GM18861 (cell line): ENCODE data around the gene CHMP1A.
A peak's percentile ranks its signal among the peaks of the same experiment; 100 is the strongest.
"Not testable (repeated sequence)": the region's sequence is repeated elsewhere in the genome, so short reads cannot be mapped to it uniquely, and the experiment has no call there.

ENCODE experiments used
- ATAC-seq: cut with Tn5 transposase; IDR thresholded peaks from one replicate; pipeline ENCODE4 v1.9.1; 2021; ENCODE audit not compliant: unreplicated experiment

The CHMP1A gene

DNA sequence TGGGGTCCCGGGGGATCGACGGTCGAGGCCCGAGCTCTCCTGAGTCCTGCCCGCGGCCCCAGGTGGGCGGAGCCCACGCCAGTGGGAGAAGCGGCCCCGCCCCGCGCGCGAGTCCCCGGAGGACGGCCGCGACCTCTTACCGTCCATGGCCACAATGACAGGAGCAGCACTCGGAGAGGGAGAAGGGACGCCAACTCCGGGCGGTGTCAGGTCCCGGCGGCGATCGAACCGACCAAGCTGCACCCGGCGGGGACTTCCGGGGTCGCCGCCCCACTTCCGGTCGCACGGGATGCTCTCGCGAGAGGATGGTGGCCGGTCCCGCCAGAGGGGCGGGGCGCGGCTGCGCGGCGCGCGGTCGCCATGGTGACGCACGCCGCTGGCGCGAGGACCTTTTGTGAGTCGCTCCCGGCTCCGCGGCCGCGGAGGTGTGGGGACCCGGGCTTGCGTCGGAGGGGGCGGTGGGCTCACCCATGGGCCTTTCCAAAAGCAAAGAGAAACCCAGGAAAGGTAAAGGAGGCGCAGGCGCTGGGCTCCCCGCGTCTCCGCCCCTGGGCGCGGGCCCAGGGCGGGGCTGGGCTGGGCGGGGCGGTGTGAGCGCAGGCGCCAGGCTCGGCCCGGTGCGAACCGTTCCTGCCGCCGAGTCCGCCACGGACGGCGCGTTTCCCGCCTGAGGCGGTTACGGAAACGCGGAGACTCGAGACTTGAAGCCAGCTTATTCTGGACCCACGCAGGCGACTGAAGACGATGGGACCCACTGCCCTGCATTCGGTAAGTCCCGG is at the start of gene CHMP1A, which contains the start of gene SPATA33:
TSS of gene CHMP1A (minus strand) at position 267 of the 779 bp plus-strand sequence. CDS start at position 147, 120 bp downstream.
TSS of gene SPATA33 (plus strand) at position 395 of the 779 bp plus-strand sequence. CDS start at position 471, 76 bp downstream.
- peak; percentile 83 for ATAC-seq

DNA sequence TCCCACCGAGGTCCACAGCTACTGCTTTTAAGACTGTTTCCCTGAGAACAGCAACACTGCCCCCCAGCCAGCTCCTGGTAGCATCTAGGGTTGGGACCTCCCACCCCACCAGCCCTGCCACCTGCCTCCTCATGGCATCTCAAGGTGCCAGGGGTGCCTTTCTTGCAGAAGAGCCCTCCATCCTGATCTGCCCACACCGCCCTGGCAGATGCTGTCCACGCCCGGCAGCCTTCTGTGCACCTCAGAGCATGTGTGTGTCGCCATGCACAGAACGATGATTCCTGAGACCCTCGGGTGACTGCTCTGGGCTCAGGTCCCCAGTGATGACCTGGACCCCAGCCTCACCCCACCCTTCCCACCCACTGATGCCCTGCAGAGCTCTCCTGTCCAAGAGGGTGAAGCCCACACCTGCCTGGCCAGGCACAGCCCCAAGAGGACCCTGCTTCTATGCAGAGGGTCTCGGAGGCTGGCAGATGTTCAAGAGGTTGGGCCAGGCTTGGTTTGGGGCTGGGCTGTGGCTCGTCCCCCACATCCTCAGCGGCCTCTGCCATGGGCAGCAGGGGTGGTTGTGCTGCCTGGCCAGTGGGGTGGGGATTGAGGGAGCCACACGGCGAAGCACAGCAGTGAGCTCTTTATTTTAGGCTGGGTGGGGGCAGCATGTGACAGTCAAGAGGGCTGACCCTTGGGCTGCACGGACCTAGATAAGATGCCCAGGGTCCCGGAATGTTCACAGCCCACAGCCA is 49.2 kb upstream of the CHMP1A start:
- ATAC-seq, result no peak

- no peak for ATAC-seq
Observed at GRCh38 chr16:89705006-89705405, 47.5 kb upstream of the CHMP1A start.

GRCh38 chr16:89704281-89704680 is 46.8 kb upstream of the CHMP1A start:
- ATAC-seq, result no peak

DNA sequence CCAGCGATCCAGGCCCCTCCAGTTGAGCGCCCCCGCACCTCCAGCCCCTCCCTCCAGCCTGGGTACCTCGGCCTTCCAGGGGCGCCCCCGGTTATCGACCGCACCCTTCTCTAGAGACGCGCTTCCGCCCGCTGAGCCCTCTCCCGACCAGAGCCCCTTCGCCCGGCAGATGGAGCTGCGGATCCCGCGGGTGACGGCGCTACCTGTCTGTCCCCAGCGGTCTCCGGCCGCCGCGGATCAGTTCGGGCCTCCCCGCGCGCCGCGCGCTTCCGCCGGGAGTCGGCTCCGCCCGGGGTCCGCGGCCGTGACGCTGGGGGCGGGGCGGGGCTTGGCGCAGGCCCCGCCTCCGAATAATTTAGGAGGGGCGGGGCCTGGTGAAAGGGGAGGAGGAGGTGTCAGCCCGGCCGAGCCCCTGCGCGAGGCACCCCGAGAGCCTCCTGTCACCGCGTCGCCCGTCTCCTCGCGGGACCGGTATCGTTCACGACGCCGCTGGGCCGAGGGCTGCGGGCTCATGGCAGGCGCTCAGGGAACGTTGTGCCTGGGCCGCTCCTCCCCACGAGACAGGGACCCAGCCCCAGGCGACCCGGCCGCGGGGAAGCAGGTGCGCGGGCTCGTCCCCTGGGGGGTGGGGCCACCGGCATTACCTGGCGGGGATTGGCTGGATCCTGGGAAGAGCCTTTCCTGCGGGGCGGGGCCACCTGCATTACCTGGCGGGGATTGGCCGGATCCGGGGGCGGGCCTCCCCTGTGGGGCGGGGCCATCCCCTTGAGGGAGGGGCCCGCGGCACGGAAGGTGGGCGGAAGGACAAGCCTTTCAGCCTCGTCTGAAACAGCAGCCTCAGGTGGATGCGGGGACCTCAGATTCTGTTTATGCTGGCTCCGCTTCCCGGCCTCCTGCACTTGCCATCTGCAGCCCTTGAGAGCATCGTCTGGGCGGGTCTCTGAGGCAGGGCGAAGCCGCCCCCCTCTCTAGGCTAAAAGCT is 44.2 kb upstream of the CHMP1A start, which contains the start of gene SPATA2L:
TSS of gene SPATA2L (minus strand) at position 281 of the 982 bp plus-strand sequence. CDS start 473 bp downstream, outside the sequence.
- ATAC-seq, result peak; percentile 52

DNA sequence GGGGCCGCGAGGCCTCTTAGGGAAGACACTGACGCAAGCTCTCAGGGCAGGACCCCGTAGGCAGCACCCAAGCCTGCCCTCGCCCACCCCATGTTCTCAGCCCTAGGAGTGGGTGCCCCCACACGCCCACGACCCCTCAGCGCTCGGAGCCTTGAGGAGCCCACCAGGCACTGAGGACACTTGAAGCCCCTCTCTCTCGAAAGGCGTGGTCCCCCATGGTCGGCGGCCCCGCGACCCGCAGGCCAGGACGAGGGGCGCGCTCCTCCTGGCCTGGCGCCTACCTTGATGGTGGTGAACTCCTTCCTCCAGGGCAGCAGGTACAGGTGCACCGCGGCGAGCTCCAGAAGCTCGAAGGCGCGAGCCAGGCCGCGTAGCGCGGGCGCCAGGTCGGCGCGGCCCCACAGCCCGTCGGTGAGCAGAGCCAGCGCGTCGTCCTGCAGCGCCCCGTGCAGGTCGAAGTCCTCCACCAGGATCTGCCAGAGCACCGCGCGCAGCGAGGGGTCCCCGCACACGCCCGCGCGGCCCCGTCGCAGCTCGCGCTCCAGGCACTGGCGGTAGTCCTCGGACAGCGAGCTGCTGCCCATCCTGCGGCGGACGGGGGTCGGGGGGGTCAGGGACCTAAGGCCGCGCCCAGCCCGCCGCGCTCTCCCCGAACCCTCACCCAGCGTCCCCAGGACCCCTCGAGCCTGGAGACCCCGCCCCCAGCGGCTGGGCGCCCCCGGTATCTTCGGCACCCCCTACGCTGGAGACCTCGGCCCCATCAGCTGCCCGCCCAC is 43.3 kb upstream of the CHMP1A start:
- ATAC-seq, result no peak

DNA sequence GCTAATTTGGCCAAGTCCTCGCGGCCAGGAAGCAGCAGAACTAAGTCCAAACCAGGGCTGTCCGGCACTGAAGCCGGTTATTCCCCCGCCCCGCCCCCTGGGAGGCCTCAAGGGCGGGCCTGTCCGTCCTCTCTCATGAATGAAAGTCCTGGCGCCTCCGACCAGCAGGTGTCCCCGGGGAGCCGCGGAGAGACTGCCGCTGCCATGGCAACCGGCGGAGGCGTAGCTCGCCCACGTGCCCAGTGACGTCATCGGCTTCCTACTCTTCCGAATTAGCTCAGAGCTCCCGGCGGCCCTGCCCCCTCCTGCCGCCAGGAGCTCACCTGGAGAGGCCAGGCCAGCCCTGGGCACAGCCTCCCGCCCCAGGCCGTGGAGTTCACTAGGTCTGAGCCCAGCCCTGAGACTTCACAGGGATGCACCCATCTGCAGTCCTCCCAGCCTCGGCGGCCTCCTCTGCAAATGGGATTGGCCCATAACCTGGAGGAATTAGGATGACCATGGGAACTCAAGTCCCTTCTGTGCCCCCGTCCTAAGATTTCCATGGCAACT is 42.7 kb upstream of the CHMP1A start:
- ATAC-seq, result peak; percentile 38

- peak; percentile 0 for ATAC-seq
Observed at GRCh38 chr16:89699629-89700099, 42.2 kb upstream of the CHMP1A start.

DNA sequence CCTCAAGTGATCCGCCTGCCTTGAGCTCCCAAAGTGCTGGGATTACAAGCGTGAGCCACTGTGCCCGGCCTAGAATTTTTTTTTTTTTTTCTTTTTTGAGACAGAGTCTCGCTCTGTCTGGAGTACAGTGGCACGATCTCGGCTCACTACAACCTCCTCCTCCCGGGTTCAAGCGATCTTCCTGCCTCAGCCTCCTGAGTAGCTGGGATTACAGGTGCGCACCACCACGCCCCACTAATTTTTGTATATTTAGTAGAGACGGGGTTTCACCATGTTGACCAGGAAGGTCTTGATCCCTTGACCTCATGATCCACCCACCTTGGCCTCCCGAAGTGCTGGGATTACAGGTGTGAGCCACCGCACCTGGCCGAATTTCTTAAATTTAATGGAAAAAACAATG is 41.2 kb upstream of the CHMP1A start:
- not testable (repeated sequence) for ATAC-seq

GRCh38 chr16:89697616-89698331 is 40.3 kb upstream of the CHMP1A start:
- ATAC-seq, result no peak

- no peak for ATAC-seq
Observed at GRCh38 chr16:89697161-89697615, 39.7 kb upstream of the CHMP1A start.

DNA sequence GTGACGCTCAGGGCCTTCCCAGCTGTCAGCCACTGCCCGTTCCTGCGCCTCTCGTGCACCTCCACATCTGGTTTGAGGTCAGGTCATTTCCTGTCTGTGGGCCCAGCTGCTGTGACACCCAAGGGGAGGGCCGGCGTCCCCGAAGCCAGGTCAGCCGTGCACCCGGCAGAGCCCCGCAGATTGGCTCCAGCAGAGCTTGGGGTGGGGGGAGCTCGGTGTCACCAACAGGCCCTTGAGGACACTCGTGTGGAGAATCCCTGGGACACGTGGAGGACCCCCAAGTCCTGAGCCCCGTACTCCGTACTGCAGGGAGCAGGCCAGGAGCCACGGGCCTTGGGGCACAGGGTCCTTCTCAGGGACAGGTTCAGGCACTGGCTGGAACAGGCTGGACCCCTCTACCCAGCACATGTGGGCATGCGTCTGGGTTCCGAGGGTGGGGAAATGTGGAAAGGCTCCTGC is 39.2 kb upstream of the CHMP1A start:
- no peak for ATAC-seq

- no peak for ATAC-seq
Observed at GRCh38 chr16:89695875-89696669, 38.6 kb upstream of the CHMP1A start.

DNA sequence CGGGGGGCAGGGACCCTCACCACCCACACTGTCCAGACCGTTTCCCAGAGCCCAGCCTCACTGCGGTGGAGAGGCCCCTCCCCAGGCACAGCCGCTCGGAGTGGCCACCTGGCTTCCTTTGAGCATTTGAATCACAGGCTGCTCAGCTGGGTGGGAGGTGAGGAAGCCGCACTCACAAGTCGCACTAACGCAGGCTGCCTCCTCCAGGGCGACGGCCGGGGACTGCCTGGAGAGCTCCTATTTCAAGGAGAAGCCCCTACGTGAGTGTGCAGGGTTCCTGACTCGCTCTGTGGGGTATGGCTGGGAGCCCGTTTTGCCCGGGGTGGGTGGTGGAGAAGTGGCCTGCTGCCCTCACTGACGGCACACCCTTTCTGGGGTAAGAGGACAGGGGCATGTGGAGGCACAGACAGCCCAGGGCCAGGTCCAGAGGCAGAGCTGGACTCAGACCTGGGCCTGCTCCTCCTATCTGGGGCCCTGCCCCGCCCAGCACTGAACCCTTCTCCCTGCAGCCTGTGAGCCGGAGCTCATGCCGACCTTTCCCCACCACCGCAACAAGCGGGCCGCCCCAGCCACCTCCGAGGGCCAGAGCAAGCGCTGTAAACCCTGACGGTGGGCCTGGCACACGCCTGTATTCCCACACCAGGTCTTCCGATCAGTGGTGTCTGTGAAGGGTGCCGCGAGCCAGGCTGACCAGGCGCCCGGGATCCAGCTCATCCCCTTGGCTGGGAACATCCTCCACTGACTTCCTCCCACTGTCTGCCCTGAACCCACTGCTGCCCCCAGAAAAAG is 37.8 kb upstream of the CHMP1A start:
- ATAC-seq, result no peak

DNA sequence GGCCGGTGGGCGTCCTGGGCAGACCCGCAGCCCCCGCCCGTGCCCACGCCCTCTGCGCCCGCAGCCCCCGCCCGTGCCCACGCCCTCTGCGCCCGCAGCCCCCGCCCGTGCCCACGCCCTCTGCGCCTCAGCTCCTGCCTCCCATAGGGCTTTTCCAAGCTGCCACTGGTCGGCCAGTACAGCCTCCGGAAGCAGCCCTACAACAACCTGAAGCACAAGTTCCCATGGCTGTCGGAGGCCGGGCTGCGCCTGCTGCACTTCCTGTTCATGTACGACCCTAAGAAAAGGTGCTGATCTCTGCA is 37.2 kb upstream of the CHMP1A start:
- ATAC-seq, result not testable (repeated sequence)

- ATAC-seq, result no peak
Observed at GRCh38 chr16:89693931-89694783, 36.6 kb upstream of the CHMP1A start.
